CD4-positive, alpha-beta T cell treated with Interferon alpha-2 for 1 hour (primary cell): ENCODE data around the gene EXOSC10.
"Not testable (repeated sequence)": the region's sequence is repeated elsewhere in the genome, so short reads cannot be mapped to it uniquely, and the experiment has no call there.

Source experiments
- DNase-seq, 2 donors: peaks; one replicate each; pipeline ENCODE4 v3.0.0-alpha.2; 2020 to 2022

EXOSC10 gene

GRCh38 chr1:11107599-11107998 is 7.9 kb upstream of the EXOSC10 start:
- no peak for DNase-seq

GRCh38 chr1:11105586-11105985 is 5.9 kb upstream of the EXOSC10 start:
- DNase-seq, result no peak

- DNase-seq, result no peak
These were observed 1.7 kb upstream of the EXOSC10 start for GRCh38 chr1:11101347-11101746.

- DNase-seq, result not testable (repeated sequence)
These were observed 1.1 kb upstream of the EXOSC10 start for GRCh38 chr1:11100806-11101205.

GRCh38 chr1:11100149-11100493 is 452 bp upstream of the EXOSC10 start:
- DNase-seq, result no peak

- DNase-seq, result no peak
These were observed 749 bp downstream of the EXOSC10 start for GRCh38 chr1:11098931-11099309.

- not testable (repeated sequence) for DNase-seq
These were observed 15.9 kb downstream of the EXOSC10 start for GRCh38 chr1:11083784-11084183.

GRCh38 chr1:11080931-11081330 is 18.7 kb downstream of the EXOSC10 start:
- DNase-seq, result no peak

GRCh38 chr1:11078631-11079030 is 21.0 kb downstream of the EXOSC10 start:
- DNase-seq, result no peak

- DNase-seq, result not testable (repeated sequence)
These were observed 26.3 kb downstream of the EXOSC10 start for GRCh38 chr1:11073398-11073797.

GRCh38 chr1:11072216-11072917 is 27.3 kb downstream of the EXOSC10 start:
- no peak for DNase-seq

GRCh38 chr1:11071463-11072215 is 28.0 kb downstream of the EXOSC10 start:
- DNase-seq, result no peak

- DNase-seq, result no peak
These were observed 28.8 kb downstream of the EXOSC10 start for GRCh38 chr1:11070876-11071275.

- no peak for DNase-seq
These were observed 30.8 kb downstream of the EXOSC10 start for GRCh38 chr1:11068600-11069473.

GRCh38 chr1:11067716-11068599 is 31.7 kb downstream of the EXOSC10 start:
- no peak for DNase-seq

- DNase-seq, result no peak
These were observed 33.9 kb downstream of the EXOSC10 start for GRCh38 chr1:11065796-11066195.

GRCh38 chr1:11064942-11065341 is 34.7 kb downstream of the EXOSC10 start:
- no peak for DNase-seq

- DNase-seq, result not testable (repeated sequence)
These were observed 35.6 kb downstream of the EXOSC10 start for GRCh38 chr1:11063937-11064537.

GRCh38 chr1:11062965-11063401 is 36.7 kb downstream of the EXOSC10 start:
- DNase-seq, result peak in 1 of 2 donors; percentile 31

- no peak for DNase-seq
These were observed 37.9 kb downstream of the EXOSC10 start for GRCh38 chr1:11061652-11062365.
